K562 (cell line): ENCODE results near the gene PAF1. TPM values are rescaled to one million over a fixed set of nuclear protein-coding genes. Genes with fewer than 3 reads are reported as not detected.

Source experiments
- FOXK1 ChIP-seq: sonication (generic); formaldehyde crosslinking; IDR thresholded peaks from 2 replicates; pipeline ENCODE4 v1.8.0; 2022; ENCODE audit warnings: missing genetic modification reagents, mild to moderate bottlenecking, borderline replicate concordance
- FOXP4 ChIP-seq: sonication (generic); formaldehyde crosslinking; IDR thresholded peaks from 2 replicates; pipeline ENCODE4 v1.8.0; 2022; ENCODE audit warnings: mild to moderate bottlenecking, missing genetic modification reagents, borderline replicate concordance
- GTF2A2 ChIP-seq: IDR thresholded peaks from 2 replicates; pipeline ENCODE4 v1.6.1; 2016; ENCODE audit warnings: mild to moderate bottlenecking, missing genetic modification characterization, missing compliant biosample characterization
- GTF3C2 ChIP-seq: IDR thresholded peaks from 3 replicates; pipeline ENCODE4 v1.6.1; 2011; ENCODE audit warnings: borderline replicate concordance, mild to moderate bottlenecking, moderate library complexity; ENCODE audit not compliant: insufficient read length; ENCODE audit errors: extremely low read depth
- HDAC8 ChIP-seq: fragments of 450-650 bp; IDR thresholded peaks from 2 replicates; pipeline ENCODE4 v1.6.1; 2016; ENCODE audit warnings: mild to moderate bottlenecking, missing genetic modification characterization, moderate library complexity, missing compliant biosample characterization
- HINFP ChIP-seq: fragments of 450-650 bp; conservative IDR thresholded peaks from 2 replicates; pipeline ENCODE4 v1.6.1; 2016; ENCODE audit warnings: missing genetic modification characterization, low read depth, mild to moderate bottlenecking, control low read depth, missing compliant biosample characterization
- HMG20A ChIP-seq: fragments of 450-650 bp; formaldehyde crosslinking; conservative IDR thresholded peaks from 2 replicates; pipeline ENCODE4 v1.4.0; 2020; ENCODE audit warnings: mild to moderate bottlenecking, mixed read lengths
- KLF1 ChIP-seq: fragments of 450-650 bp; IDR thresholded peaks from 2 replicates; pipeline ENCODE4 v1.6.1; 2016; ENCODE audit warnings: missing genetic modification characterization, missing compliant biosample characterization
- NFIX ChIP-seq: fragments of 250-450 bp; sonication (Bioruptor Pico); IDR thresholded peaks from 2 replicates; pipeline ENCODE4 v1.4.0; 2020; ENCODE audit warnings: low read depth, mild to moderate bottlenecking, moderate library complexity
- PCBP1 ChIP-seq: fragments of 200-400 bp; formaldehyde crosslinking; IDR thresholded peaks from 2 replicates; pipeline ENCODE4 v1.6.1; 2018; ENCODE audit warnings: mild to moderate bottlenecking, low read depth, low read length; ENCODE audit not compliant: poor library complexity, severe bottlenecking
- PREB ChIP-seq: sonication (generic); formaldehyde crosslinking; IDR thresholded peaks from 2 replicates; pipeline ENCODE4 v1.8.1; 2023; ENCODE audit warnings: mild to moderate bottlenecking, missing genetic modification reagents
- RB1 ChIP-seq: fragments of 450-650 bp; IDR thresholded peaks from 2 replicates; pipeline ENCODE4 v1.6.1; 2017; ENCODE audit warnings: low read depth, mild to moderate bottlenecking
- RBM39 ChIP-seq: fragments of 200-400 bp; formaldehyde crosslinking; optimal IDR thresholded peaks from 2 replicates; pipeline ENCODE3; 2018; ENCODE audit warnings: low read depth, low read length
- SIX5 ChIP-seq, 2 experiments: IDR thresholded peaks; 2 replicates each; pipeline ENCODE4 v1.6.1; 2011; ENCODE audit warnings: low read length in 2 of 2, borderline replicate concordance in 1 of 2, low read depth in 1 of 2, mild to moderate bottlenecking in 1 of 2, moderate library complexity in 1 of 2; ENCODE audit not compliant: insufficient read depth in 1 of 2
- SMAD3 ChIP-seq: fragments of 450-650 bp; formaldehyde crosslinking; conservative IDR thresholded peaks from 2 replicates; pipeline ENCODE4 v1.4.0; 2020; ENCODE audit warnings: mild to moderate bottlenecking
- STAT5B ChIP-seq: fragments of 250-450 bp; sonication (Bioruptor Pico); IDR thresholded peaks from 2 replicates; pipeline ENCODE4 v1.8.0; 2021; ENCODE audit warnings: mild to moderate bottlenecking, inconsistent platforms
- SUPT5H ChIP-seq: fragments of 450-650 bp; IDR thresholded peaks from 2 replicates; pipeline ENCODE4 v1.6.1; 2016
- TEAD2 ChIP-seq: fragments of 450-650 bp; IDR thresholded peaks from 2 replicates; pipeline ENCODE4 v1.6.1; 2016; ENCODE audit warnings: missing genetic modification characterization, control low read depth, missing compliant biosample characterization
- TSC22D4 ChIP-seq: fragments of 450-650 bp; IDR thresholded peaks from 2 replicates; pipeline ENCODE4 v1.6.1; 2016; ENCODE audit warnings: missing genetic modification characterization, missing biosample characterization, control low read depth
- ZBTB43 ChIP-seq: sonication (generic); formaldehyde crosslinking; IDR thresholded peaks from 2 replicates; pipeline ENCODE4 v1.8.0; 2023; ENCODE audit warnings: mild to moderate bottlenecking, missing genetic modification reagents
- ZNF668 ChIP-seq: fragments of 250-450 bp; sonication (Bioruptor Pico); IDR thresholded peaks from 2 replicates; pipeline ENCODE4 v1.8.0; 2022; ENCODE audit warnings: mild to moderate bottlenecking, inconsistent platforms
- polyA plus RNA-seq, 8 experiments: library from polyadenylated mRNA; depleted of rRNA in 4 of 8; stranded (reverse) in 5 of 8; unstranded in 3 of 8; fragments of >200 nt; fragmentation: Nextera tagmentation in 2 of 8; fragmentation: Illumina TruSeq in 1 of 8; extraction: Ambion mirVana in 2 of 8; extraction: Trizol in 1 of 8; gene quantifications; 2 replicates each; pipeline versions ENCODE4 v1.2.1 to v1.2.3, GENCODE V29; 2011 to 2014; ENCODE audit warnings: inconsistent platforms in 1 of 8, missing spikeins in 1 of 8
- total RNA-seq, 7 experiments: library from RNA; depleted of rRNA in 6 of 7; stranded (reverse); fragments of >200 nt in 6 of 7; fragmentation: Illumina TruSeq in 2 of 7; extraction: Trizol in 2 of 7; gene quantifications; 2 replicates each; pipeline versions ENCODE4 v1.2.1 to v1.2.3, GENCODE V29; 2011 to 2021; ENCODE audit warnings: low replicate concordance in 1 of 7

The PAF1 gene
- total and polyA plus RNA-seq, 9 of the 15 experiments (the other 6 are each of a cell fraction or from before 2014, with no cell fraction given): 1.5 to 45.0 (median 33.8) TPM

GRCh38 chr19:39411832-39412099, 20.9 kb upstream of the PAF1 start (continued):
- TF ChIP-seq HINFP (no peak), SIX5 (IDR thresholded peaks at IDR 0.05; ENCODE audit: borderline replicate concordance in 1 of 2, insufficient read depth in 1 of 2, low read depth in 1 of 2, low read length in 2 of 2) (no peak), HDAC8 (tag) (no peak), ZBTB43 (no peak), TEAD2 (tag) (no peak), RBM39 (no peak), PREB (CRISPR knock-in tag) (peak; percentile 85; the same call in 1 of the 2 replicates), HMG20A (CRISPR knock-in tag) (no peak), STAT5B (CRISPR knock-in tag) (no peak), FOXP4 (CRISPR knock-in tag) (no peak), GTF3C2 (no peak), PCBP1 (no peak), ZNF668 (CRISPR knock-in tag) (no peak), SMAD3 (CRISPR knock-in tag) (no peak), SUPT5H (no peak), TSC22D4 (tag) (no peak), NFIX (no peak), KLF1 (tag) (no peak), FOXK1 (CRISPR knock-in tag) (no peak), RB1 (no peak), GTF2A2 (tag) (no peak)
